Upper lobe of right lung (tissue), 1 donor: Measurements from ENCODE around the gene TRAF3IP3. TPM values are rescaled to one million over a fixed set of nuclear protein-coding genes. Genes with fewer than 3 reads are reported as not detected.

Experiments
- ATAC-seq: fragments of 200-7000 bp; cut with Tn5 transposase; one replicate; pipeline ENCODE4 v1.9.1; 2020; ENCODE audit warnings: mild to moderate bottlenecking, moderate library complexity
- DNase-seq: peaks from one replicate; pipeline ENCODE4 v3.0.0-alpha.2; 2020
- H3K27ac ChIP-seq: fragments of 200-600 bp; one replicate; pipeline ENCODE4 v1.8.0; 2022
- H3K27me3 ChIP-seq: fragments of 200-600 bp; one replicate; pipeline ENCODE4 v1.8.0; 2022; ENCODE audit warnings: mild to moderate bottlenecking
- H3K36me3 ChIP-seq: fragments of 200-600 bp; one replicate; pipeline ENCODE4 v1.8.0; 2022
- H3K4me1 ChIP-seq: fragments of 200-600 bp; one replicate; pipeline ENCODE4 v1.8.0; 2022
- H3K4me3 ChIP-seq: fragments of 200-600 bp; one replicate; pipeline ENCODE4 v1.8.0; 2022; ENCODE audit warnings: mild to moderate bottlenecking
- H3K9me3 ChIP-seq: fragments of 200-600 bp; one replicate; pipeline ENCODE4 v1.8.0; 2022
- intact Hi-C: fragments of 100-400 bp; cut with DNase I; formaldehyde crosslinking; loops from one replicate; pipeline ENCODE4 v1.11.0; 2022
- total RNA-seq: library from RNA; stranded (reverse); fragmentation: NEBNext Ultra II Directional; extraction: Animal tissue kit (Norgen Biotek cat#: 25700); gene quantifications from one replicate; pipeline ENCODE4 v1.2.1, GENCODE V29; 2021
- TF ChIP-seq, protein P1 (sequence below): fragments of 200-600 bp; IDR thresholded peaks from one replicate; pipeline ENCODE4 v1.8.0; 2022; ENCODE audit warnings: antibody characterized with exemption
- donor health status: DM: no; HTN: yes; CAD: no; lungs with severe emphysema.

The TRAF3IP3 gene
- total RNA-seq, 1 donor from 2014 or later = 12.4 TPM

DNA sequence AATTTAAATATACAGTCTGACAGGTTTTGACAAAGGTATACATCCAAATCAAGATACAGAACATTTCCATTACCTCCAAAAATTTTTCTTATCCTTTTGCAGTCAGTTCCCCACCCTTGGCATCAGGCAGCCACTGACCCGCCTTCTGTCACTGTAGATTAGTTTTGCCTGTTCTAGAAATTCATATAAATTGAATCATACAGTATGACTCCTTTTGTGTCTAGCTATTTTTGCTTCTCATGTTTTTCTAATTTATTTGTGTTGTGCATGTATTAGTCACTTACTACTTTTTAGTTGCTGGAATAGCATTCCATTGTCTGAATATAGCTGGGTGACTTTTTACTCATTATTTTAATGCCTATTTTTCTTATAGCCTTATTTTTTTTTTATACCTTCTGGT is 75.8 kb downstream of the TRAF3IP3 start:
- H3K4me1 ChIP-seq = peaks cover 6% of the 10 kb centered on the region
- TF ChIP-seq, protein P1, sequence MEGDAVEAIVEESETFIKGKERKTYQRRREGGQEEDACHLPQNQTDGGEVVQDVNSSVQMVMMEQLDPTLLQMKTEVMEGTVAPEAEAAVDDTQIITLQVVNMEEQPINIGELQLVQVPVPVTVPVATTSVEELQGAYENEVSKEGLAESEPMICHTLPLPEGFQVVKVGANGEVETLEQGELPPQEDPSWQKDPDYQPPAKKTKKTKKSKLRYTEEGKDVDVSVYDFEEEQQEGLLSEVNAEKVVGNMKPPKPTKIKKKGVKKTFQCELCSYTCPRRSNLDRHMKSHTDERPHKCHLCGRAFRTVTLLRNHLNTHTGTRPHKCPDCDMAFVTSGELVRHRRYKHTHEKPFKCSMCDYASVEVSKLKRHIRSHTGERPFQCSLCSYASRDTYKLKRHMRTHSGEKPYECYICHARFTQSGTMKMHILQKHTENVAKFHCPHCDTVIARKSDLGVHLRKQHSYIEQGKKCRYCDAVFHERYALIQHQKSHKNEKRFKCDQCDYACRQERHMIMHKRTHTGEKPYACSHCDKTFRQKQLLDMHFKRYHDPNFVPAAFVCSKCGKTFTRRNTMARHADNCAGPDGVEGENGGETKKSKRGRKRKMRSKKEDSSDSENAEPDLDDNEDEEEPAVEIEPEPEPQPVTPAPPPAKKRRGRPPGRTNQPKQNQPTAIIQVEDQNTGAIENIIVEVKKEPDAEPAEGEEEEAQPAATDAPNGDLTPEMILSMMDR = no peak
- no peak for ATAC-seq
- H3K4me3 ChIP-seq = no peak overlapping the region
- H3K9me3 ChIP-seq = no peaks in the 10 kb centered on the region
- peaks cover 60% of the 10 kb centered on the region for H3K36me3 ChIP-seq
- intact Hi-C loops = no loop called here
- no peaks in the 10 kb centered on the region for H3K27me3 ChIP-seq
- H3K27ac ChIP-seq = no peak overlapping the region
- no peak for DNase-seq

Other genes with a start within 250 kb of the TRAF3IP3 start
- gene CAMK1G, start 172.3 kb upstream of the TRAF3IP3 start, total RNA-seq = 1.4 TPM
- 83.3 TPM for gene LAMB3, start 103.6 kb upstream of the TRAF3IP3 start, total RNA-seq
- 36.5 TPM for gene G0S2, start 80.6 kb upstream of the TRAF3IP3 start, total RNA-seq
- gene HSD11B1, start 51.2 kb upstream of the TRAF3IP3 start, total RNA-seq = 16.9 TPM
- 0.96 TPM for gene C1orf74, start 28.5 kb downstream of the TRAF3IP3 start, total RNA-seq
- 17.9 TPM for gene IRF6, start 50.1 kb downstream of the TRAF3IP3 start, total RNA-seq
- gene UTP25, start 71.9 kb downstream of the TRAF3IP3 start, total RNA-seq = 7.1 TPM
- 0.03 TPM for gene SYT14, start 182.2 kb downstream of the TRAF3IP3 start, total RNA-seq